ENCODE data around the gene NAT8L.
"Not testable (repeated sequence)": the region's sequence is repeated elsewhere in the genome, so short reads cannot be mapped to it uniquely, and the experiment has no call there.

The NAT8L gene

DNA sequence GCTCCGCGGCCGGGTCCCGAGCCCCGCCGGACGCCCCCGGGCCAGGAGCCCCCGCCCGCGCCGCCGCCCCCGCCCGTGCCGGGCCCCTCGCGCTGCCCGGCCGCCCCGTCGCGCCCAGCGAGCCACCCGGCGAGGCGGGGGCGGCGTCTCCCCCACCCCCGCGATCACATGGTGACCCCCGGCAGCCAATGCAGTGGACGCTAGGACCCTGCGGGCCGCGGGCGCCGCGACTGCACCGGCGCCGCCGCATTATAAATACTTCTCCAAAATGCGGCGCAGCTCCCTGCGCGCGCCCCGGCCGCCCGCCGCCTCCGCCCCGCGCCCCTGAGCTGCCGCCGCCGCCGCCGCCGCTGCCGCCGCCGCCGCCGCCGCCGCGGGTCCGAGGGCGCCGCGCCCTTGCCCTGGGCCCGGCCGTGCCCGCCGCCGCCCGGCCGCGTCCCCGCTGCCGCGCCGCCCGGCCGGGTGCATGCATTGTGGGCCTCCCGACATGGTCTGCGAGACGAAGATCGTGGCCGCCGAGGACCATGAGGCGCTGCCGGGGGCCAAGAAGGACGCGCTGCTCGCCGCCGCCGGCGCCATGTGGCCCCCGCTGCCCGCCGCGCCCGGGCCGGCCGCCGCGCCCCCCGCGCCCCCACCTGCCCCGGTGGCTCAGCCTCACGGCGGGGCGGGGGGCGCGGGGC, at the start of gene NAT8L:
NAT8L (plus strand) TSS at position 282 of the 680 bp plus-strand sequence; CDS start at position 467, 185 bp downstream.
- no peak for DNase-seq

GRCh38 chr4:2009651-2010233, 49.4 kb upstream of the NAT8L start:
- peak; percentile 11 for DNase-seq

- no peak for DNase-seq
These were observed 47.5 kb upstream of the NAT8L start for GRCh38 chr4:2011583-2011982.

GRCh38 chr4:2015008-2015407, 44.1 kb upstream of the NAT8L start:
- DNase-seq, result no peak

- not testable (repeated sequence) for DNase-seq
These were observed 37.6 kb upstream of the NAT8L start for GRCh38 chr4:2021358-2022018.

DNA sequence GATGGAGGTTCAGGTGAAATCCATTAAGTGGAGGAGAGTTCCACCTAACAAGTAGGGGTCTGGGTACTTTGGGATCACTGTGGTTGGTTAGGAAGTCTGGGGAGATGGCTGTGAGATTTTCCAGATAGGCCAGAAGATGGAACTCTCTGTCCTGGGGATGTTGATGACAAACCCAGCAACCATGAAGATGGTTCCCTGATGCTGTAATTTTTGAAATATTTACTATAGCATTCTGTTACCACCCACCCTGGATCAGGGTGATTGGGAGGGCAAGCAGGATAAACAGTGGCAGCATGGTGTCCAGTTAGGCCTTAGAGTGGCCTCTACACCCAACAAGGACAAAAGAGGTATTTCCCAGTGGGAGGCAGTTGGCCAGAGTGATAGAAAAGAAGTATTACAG, 34.4 kb upstream of the NAT8L start:
- no peak for DNase-seq

GRCh38 chr4:2025817-2026216, 33.3 kb upstream of the NAT8L start:
- DNase-seq, result no peak

- not testable (repeated sequence) for DNase-seq
These were observed 32.0 kb upstream of the NAT8L start for GRCh38 chr4:2027120-2027519.

- not testable (repeated sequence) for DNase-seq
These were observed 28.0 kb upstream of the NAT8L start for GRCh38 chr4:2031161-2031560.

DNA sequence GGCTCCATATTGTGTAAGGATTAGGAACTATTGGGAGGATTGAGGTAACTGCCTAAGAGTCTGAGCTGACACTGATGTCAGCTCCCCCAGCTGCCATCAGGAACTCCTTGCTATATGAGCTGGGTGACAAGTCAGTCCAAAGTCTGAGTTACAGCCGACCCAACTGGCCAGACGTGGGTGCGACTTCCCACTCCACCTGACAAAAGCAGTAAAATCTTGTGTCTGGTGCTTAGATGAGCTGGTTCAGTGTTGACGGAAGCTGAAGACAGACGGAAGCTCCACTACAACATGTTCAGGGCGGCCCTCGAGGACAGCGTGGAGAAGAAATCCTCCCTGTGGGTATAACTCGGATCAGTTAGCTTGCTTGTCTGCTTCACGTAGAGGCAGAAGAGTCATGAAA, 22.8 kb upstream of the NAT8L start:
- no peak for DNase-seq

GRCh38 chr4:2036866-2037265, 22.3 kb upstream of the NAT8L start:
- DNase-seq, result no peak

DNA sequence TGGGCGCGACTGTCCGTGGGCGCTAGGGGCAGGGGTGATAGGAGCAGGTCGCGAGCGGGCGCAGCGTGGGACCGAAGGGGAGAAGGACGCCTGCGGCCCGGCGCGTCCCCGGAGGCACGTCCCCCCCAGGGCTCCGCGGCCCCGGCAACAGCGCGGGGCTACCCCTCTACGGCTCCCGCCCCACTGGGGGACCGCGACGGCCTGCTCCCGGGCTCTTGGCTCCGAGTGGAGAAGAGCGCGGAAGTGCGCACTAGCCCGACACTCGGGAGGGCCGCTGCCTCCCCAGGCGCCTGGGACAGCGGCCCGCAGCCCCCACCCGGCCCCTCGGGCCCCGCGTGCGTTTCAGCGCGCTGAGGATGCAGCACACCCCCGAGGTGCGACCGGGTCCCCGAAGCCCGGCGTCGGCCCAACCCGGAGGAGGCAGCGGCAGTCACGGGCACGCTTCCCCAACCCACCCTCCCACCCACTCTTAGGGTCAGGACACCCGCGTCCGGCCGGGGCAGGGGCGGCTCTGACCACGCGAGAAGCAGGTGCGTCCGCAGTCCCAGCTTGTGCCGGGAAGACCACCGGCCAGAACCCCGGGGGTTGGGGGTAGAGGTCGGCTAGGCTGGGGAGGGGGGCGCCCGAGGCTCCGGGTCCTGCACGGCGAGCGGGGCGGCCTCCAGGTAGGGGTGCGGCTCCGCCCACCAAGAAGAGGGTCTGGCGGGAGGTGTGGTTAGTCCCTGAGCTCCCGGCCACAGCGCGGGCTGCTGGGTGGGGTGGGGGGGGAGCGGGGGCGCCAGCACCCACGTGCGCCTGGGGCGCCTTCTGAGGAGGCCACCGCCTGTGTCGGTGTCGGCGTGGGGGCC, 18.5 kb upstream of the NAT8L start:
- no peak for DNase-seq

GRCh38 chr4:2041239-2042130, 17.6 kb upstream of the NAT8L start:
- peak; percentile 59 for DNase-seq

DNA sequence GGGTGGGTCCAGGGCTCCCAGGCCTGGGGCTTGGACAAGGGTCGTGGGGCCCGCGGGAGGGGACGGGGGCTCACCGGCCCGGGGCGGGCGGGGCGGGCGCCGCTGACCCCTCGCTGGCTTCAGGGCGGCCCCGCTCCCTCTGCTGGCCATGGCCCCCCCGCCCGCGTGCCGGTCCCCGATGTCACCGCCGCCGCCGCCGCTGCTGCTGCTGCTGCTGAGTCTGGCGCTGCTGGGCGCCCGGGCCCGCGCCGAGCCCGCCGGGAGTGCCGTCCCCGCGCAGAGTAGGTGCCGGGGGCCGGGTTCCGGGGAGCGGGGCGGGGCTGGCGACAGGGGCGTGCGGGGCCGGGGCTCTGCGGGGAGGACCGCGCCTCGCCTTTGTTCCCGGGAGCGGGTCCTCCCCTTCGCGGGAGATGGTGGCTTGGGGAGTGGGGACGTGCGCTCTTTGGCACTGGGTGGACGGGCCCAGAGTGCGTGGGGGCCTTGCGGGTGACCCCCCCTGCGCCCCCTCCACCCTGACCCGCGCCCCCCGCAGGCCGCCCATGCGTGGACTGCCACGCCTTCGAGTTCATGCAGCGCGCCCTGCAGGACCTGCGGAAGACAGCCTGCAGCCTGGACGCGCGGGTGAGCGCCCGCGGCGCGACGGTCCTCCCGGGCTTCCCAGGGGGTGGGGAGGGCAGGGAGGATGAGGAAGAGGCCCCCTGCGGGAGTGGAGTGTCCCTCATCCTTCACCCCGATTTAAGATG, 16.8 kb upstream of the NAT8L start:
- DNase-seq, result no peak

DNA sequence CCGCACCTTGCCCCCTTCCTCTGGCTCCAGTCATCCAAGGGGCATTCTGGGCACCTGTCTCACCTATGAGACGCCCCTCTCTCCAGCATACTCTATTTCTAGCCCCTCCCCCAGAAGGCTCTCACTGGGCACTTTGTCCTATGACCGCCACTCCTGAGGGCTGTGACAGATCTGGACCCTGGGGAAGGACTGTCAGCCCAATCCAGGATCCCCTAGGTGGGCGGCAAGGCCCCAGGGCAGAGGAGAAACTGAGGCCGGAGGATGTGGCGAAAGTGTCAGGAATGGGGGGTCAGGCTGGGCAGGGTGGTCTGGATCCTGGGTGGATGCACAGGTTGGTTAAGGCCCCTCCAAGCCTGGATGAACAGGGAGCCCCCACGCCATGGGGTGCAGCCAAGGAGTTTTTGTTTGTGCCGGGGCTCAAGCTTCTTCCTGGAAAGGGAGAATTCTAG, 16.2 kb upstream of the NAT8L start:
- no peak for DNase-seq

GRCh38 chr4:2043396-2044118, 15.6 kb upstream of the NAT8L start:
- DNase-seq, result no peak

GRCh38 chr4:2044119-2044485, 15.0 kb upstream of the NAT8L start:
- no peak for DNase-seq

GRCh38 chr4:2044542-2045517, 14.3 kb upstream of the NAT8L start:
- no peak for DNase-seq

DNA sequence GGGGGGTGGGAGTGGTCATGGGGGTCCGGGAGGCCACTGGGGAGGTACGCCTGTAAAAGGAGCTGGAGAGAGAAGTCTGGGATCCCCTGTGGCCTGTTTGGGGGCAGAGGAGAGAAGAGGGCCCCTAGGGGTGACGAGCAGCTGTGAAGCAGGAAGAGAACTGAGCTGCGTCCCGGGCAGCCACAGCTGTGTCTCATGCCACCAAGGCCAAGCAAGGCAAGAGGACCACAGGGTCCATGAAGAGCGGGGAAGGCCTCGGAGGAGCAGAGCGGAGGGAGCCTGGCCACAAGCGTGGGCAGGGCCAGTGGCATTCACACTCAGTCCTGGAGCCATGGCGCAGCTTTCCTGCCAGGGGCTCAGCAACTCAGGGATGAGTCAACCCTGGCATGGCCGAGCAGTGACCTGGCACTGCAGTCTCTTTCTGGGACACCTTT, 13.6 kb upstream of the NAT8L start:
- no peak for DNase-seq

Data from HCEC 1CT (cell line).